ENCODE data around the gene G6PC3. TPM values are rescaled to one million over a fixed set of nuclear protein-coding genes. Genes with fewer than 3 reads are reported as not detected.

Gene G6PC3
- polyA plus RNA-seq, 1 of the 3 experiments (the other 2 are of a cell fraction), result 166 TPM

DNA sequence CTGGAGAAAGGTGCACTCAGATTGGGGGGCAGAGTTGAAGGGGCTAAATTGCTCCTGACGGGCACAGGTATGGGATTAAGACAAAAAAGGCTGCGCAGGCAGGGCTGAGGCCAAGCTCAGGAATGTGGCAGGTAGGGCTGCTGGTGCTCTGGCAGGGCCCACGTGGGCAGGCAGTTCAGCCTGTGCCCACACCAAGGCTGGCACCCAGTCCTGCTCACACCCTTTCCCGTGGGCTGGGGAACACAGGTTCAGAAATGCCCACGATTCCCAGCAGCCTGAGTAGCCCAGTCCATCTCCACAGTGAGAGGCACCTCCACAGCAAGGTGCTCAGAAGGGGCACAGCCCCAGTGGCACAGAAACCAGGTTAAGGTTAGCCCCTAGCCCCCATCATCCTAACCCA, 48.5 kb downstream of the G6PC3 start:
- ChIA-PET POLR2A (interaction anchor here (0.6 kb wide), 1 partner anchor 91 kb away, joined by 3 read pairs; no protein-coding TSS in a partner anchor), CTCF (no interaction called here)
- Histone ChIP-seq H3F3A (replicated peaks; ENCODE audit: insufficient read depth) (peaks cover 7% of the 10 kb centered on the region), H3K4me1 (ENCODE audit: control insufficient read depth in 1 of 2, insufficient read depth in 2 of 2, low read depth in 1 of 2, low read length in 1 of 2) (peaks cover 4 to 26% of the 10 kb centered on the region in 2 experiments; a peak in 2 of 4 replicates), H3K9me2 (no peaks in the 10 kb centered on the region), H3K4me3 (ENCODE audit: low read depth in 2 of 2, low read length in 1 of 2) (no peak overlapping the region), H4K20me1 (ENCODE audit: insufficient read depth) (peaks cover 26% of the 10 kb centered on the region; the same call in 1 of the 2 replicates), H3K9me3 (no peaks in the 10 kb centered on the region), H3K79me2 (ENCODE audit: insufficient read depth) (peaks cover 19% of the 10 kb centered on the region; the same call in 1 of the 2 replicates), H3K9ac (no peak overlapping the region), H3K4me2 (no peak overlapping the region), H3K36me3 (replicated peaks in 1 of 2; ENCODE audit: control insufficient read depth in 1 of 2, insufficient read depth in 2 of 2, low read length in 1 of 2) (peaks cover 3% of the 10 kb centered on the region in 2 experiments), H3K27me3 (ENCODE audit: insufficient read depth) (no peaks in the 10 kb centered on the region), H3K27ac (ENCODE audit: low read depth in 2 of 2, low read length in 1 of 2) (no peak overlapping the region), H2AFZ (ENCODE audit: low read depth) (no peak overlapping the region)
- 55% methylated on average over 4 of the region's 5 CpGs for WGBS (ENCODE audit: low lambda C conversion rate)
- TF ChIP-seq SMC3 (IDR thresholded peaks at IDR 0.05; ENCODE audit: low read depth, low read length), result no peak
- TF ChIP-seq CHD2 (IDR thresholded peaks at IDR 0.05; ENCODE audit: low read length, partially characterized antibody), result no peak
- no peak for TF ChIP-seq TCF12 (IDR thresholded peaks at IDR 0.05)
- TF ChIP-seq, protein P1, sequence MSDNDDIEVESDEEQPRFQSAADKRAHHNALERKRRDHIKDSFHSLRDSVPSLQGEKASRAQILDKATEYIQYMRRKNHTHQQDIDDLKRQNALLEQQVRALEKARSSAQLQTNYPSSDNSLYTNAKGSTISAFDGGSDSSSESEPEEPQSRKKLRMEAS (IDR thresholded peaks at IDR 0.05; ENCODE audit: low read depth), result no peak
- TF ChIP-seq NFIC (IDR thresholded peaks at IDR 0.05; ENCODE audit: borderline replicate concordance), result no peak
- TF ChIP-seq POLR2AphosphoS5 (IDR thresholded peaks at IDR 0.05; ENCODE audit: low read depth, low read length), result no peak
- no peak for TF ChIP-seq JUND (IDR thresholded peaks at IDR 0.05)
- no peak for TF ChIP-seq FOXJ3 (CRISPR knock-in tag; IDR thresholded peaks at IDR 0.05)
- TF ChIP-seq, protein P2, sequence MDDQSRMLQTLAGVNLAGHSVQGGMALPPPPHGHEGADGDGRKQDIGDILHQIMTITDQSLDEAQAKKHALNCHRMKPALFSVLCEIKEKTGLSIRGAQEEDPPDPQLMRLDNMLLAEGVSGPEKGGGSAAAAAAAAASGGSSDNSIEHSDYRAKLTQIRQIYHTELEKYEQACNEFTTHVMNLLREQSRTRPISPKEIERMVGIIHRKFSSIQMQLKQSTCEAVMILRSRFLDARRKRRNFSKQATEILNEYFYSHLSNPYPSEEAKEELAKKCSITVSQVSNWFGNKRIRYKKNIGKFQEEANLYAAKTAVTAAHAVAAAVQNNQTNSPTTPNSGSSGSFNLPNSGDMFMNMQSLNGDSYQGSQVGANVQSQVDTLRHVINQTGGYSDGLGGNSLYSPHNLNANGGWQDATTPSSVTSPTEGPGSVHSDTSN (IDR thresholded peaks at IDR 0.05), result no peak
- TF ChIP-seq, protein P3, sequence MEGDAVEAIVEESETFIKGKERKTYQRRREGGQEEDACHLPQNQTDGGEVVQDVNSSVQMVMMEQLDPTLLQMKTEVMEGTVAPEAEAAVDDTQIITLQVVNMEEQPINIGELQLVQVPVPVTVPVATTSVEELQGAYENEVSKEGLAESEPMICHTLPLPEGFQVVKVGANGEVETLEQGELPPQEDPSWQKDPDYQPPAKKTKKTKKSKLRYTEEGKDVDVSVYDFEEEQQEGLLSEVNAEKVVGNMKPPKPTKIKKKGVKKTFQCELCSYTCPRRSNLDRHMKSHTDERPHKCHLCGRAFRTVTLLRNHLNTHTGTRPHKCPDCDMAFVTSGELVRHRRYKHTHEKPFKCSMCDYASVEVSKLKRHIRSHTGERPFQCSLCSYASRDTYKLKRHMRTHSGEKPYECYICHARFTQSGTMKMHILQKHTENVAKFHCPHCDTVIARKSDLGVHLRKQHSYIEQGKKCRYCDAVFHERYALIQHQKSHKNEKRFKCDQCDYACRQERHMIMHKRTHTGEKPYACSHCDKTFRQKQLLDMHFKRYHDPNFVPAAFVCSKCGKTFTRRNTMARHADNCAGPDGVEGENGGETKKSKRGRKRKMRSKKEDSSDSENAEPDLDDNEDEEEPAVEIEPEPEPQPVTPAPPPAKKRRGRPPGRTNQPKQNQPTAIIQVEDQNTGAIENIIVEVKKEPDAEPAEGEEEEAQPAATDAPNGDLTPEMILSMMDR (IDR thresholded peaks at IDR 0.05), result no peak
- no peak for TF ChIP-seq MEF2A (IDR thresholded peaks at IDR 0.05; ENCODE audit: borderline replicate concordance, low read depth)
- no peak for TF ChIP-seq TAF1 (IDR thresholded peaks at IDR 0.05; ENCODE audit: borderline replicate concordance, low read depth, low read length)
- TF ChIP-seq SIN3A (IDR thresholded peaks at IDR 0.05; ENCODE audit: borderline replicate concordance, low read depth, low read length), result no peak
- TF ChIP-seq EZH2phosphoT487 (IDR thresholded peaks at IDR 0.05; ENCODE audit: borderline replicate concordance, low read depth), result no peak
- TF ChIP-seq FOSL2 (IDR thresholded peaks at IDR 0.05; ENCODE audit: borderline replicate concordance, low read depth), result no peak
- no peak for TF ChIP-seq YY1 (IDR thresholded peaks at IDR 0.05; ENCODE audit: low read depth)
- no peak for TF ChIP-seq MXI1 (IDR thresholded peaks at IDR 0.05; ENCODE audit: low read depth, low read length)
- no peak for DNase-seq
